Large intestine (tissue), 12 donors: ENCODE results near the gene CCDC149. TPM values are rescaled to one million over a fixed set of nuclear protein-coding genes. Genes with fewer than 3 reads are reported as not detected.
A peak's percentile ranks its signal among the peaks of the same experiment; 100 is the strongest.

Experiments
- DNase-seq, 2 donors: peaks; one replicate each; pipeline versions ENCODE4 v3.0.0 to v3.0.0-alpha.2; 2013
- H3K27ac ChIP-seq: one replicate; pipeline ENCODE4 v1.5.1; 2013; ENCODE audit warnings: low read length
- H3K27me3 ChIP-seq: 2 replicates; pipeline ENCODE4 v1.6.1; 2013; ENCODE audit warnings: low read length; ENCODE audit not compliant: control insufficient read depth, insufficient read depth
- H3K36me3 ChIP-seq: 2 replicates; pipeline ENCODE4 v1.6.1; 2013; ENCODE audit warnings: low read length; ENCODE audit not compliant: control insufficient read depth, insufficient read depth
- H3K4me1 ChIP-seq: one replicate; pipeline ENCODE4 v1.6.1; 2013; ENCODE audit warnings: low read length; ENCODE audit not compliant: control insufficient read depth, insufficient read depth
- H3K4me3 ChIP-seq: one replicate; pipeline ENCODE4 v1.5.1; 2013; ENCODE audit warnings: low read length
- H3K9me3 ChIP-seq: one replicate; pipeline ENCODE4 v1.6.1; 2013; ENCODE audit warnings: mild to moderate bottlenecking, low read depth, low read length, moderate library complexity; ENCODE audit not compliant: control insufficient read depth
- WGBS: methylation state at CpG from one replicate; pipeline ENCODE4 v1.1.5; 2013; ENCODE audit warnings: low lambda C conversion rate; ENCODE audit not compliant: insufficient coverage; 5-methylcytosine and 5-hydroxymethylcytosine counted together
- long read RNA-seq, 11 donors: transcript quantifications; one replicate each; lab custom pipeline, GENCODE V29; 2026
- polyA plus RNA-seq: library from polyadenylated mRNA; unstranded; fragments of 120-200 nt; gene quantifications from one replicate; pipeline ENCODE4 v1.2.1, GENCODE V29; 2013

CCDC149 gene
- 13.7 TPM for polyA plus RNA-seq
- long read RNA-seq, donor 1, partial matches to known transcripts: 0 of 2 reads
- long read RNA-seq, donor 1, other reads (novel, unspliced or antisense): 0 of 2 reads
- long read RNA-seq, donor 2, partial matches to known transcripts: 0 of 1 reads
- long read RNA-seq, donor 2, other reads (novel, unspliced or antisense): 0 of 1 reads
- long read RNA-seq, donor 3, partial matches to known transcripts: 0 of 2 reads
- long read RNA-seq, donor 3, other reads (novel, unspliced or antisense): 0 of 2 reads
- long read RNA-seq, donor 4: 0 reads
- long read RNA-seq, donor 5, partial matches to known transcripts: 0 of 3 reads
- long read RNA-seq, donor 5, other reads (novel, unspliced or antisense): 0 of 3 reads
- long read RNA-seq, donor 6, partial matches to known transcripts: 0 of 3 reads
- long read RNA-seq, donor 6, other reads (novel, unspliced or antisense): 0 of 3 reads
- long read RNA-seq, donor 7, partial matches to known transcripts: 0 of 1 reads
- long read RNA-seq, donor 7, other reads (novel, unspliced or antisense): 0 of 1 reads
- long read RNA-seq, donor 8, transcript CCDC149-204 (12 exons, 3,869 nt): major isoform, 7 of 8 reads
- long read RNA-seq, donor 8, partial matches to known transcripts: 0 of 8 reads
- long read RNA-seq, donor 8, other reads (novel, unspliced or antisense): 0 of 8 reads
- long read RNA-seq, donor 9, partial matches to known transcripts: 0 of 3 reads
- long read RNA-seq, donor 9, other reads (novel, unspliced or antisense): 0 of 3 reads
- long read RNA-seq, donor 10, partial matches to known transcripts: 0 of 3 reads
- long read RNA-seq, donor 10, other reads (novel, unspliced or antisense): 0 of 3 reads
- long read RNA-seq, donor 11, partial matches to known transcripts: 0 of 4 reads
- long read RNA-seq, donor 11, other reads (novel, unspliced or antisense): 0 of 4 reads

- peaks cover 5% of the 10 kb centered on the region for H3K9me3 ChIP-seq
- no CpG with 5 or more reads among the region's 92 CpGs for WGBS
Observed at GRCh38 chr4:24912252-24913118, at the start of gene CCDC149. TSS of gene CCDC149 (minus strand) at chr4:24913042. CDS start at chr4:24912864, 178 bp downstream.

GRCh38 chr4:24957886-24958285 is 45.0 kb upstream of the CCDC149 start:
- Histone ChIP-seq H3K4me3 (no peak overlapping the region), H3K27ac (no peak overlapping the region)
- no CpG with 5 or more reads among the region's 2 CpGs for WGBS

More at GRCh38 chr4:24912252-24913118, at the start of gene CCDC149:
- peak within 1 kb of the TSS; percentile 54 for H3K4me3 ChIP-seq
- DNase-seq: peak; percentile 59 to 89
- peak within 1 kb of the TSS; percentile 1 for H3K27ac ChIP-seq
- peaks cover 2% of the 10 kb centered on the region for H3K27me3 ChIP-seq
- H3K36me3 ChIP-seq: peaks cover 21% of the 10 kb centered on the region
- no peaks in the 10 kb centered on the region for H3K4me1 ChIP-seq

DNA sequence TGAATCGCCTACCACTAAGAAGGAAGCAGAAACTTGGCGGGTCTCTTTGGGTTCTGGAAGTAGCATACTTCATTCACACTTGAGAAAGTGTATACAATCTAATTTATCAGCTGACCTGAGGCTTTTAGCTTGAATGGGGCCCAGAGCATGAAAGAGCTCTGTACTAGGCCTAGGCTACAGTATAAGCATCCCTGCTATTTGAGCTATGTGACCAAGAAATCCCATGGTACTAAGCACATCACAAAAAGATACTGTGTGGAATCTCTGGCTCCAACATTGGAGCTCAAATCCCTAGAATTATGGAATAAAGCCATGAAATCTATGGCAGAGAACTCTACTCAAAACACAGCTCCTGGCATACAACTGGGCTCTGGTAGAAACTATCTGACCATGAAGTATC is 43.9 kb upstream of the CCDC149 start:
- WGBS: no CpG with 5 or more reads among the region's 2 CpGs
- Histone ChIP-seq H3K27ac (no peak overlapping the region), H3K27me3 (no peaks in the 10 kb centered on the region), H3K9me3 (no peaks in the 10 kb centered on the region), H3K4me1 (no peaks in the 10 kb centered on the region), H3K36me3 (no peaks in the 10 kb centered on the region), H3K4me3 (no peak overlapping the region)
- no peak for DNase-seq

More at GRCh38 chr4:24957886-24958285, 45.0 kb upstream of the CCDC149 start:
- Histone ChIP-seq H3K27me3 (no peaks in the 10 kb centered on the region), H3K9me3 (no peaks in the 10 kb centered on the region), H3K4me1 (no peaks in the 10 kb centered on the region), H3K36me3 (no peaks in the 10 kb centered on the region)
- no peak for DNase-seq

DNA sequence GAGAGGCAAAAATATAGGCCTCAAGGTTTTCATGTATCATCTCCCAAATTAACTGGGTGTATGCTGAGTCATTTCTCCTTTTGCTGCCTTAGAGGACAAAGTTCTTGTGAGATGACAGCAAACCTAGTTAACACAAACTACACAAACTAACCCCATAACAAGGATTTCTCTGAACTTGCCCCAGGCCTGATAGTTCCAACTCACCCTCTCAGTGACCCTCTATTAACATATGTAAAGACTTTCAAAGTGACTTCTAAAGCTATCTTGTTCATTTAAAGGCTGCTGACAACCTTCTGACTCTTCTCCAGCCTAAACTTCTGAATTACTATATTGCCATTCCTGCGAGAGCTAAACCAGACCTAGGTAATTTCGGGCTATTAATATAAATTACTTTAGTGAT is 43.2 kb upstream of the CCDC149 start:
- no peak for DNase-seq

GRCh38 chr4:24952667-24953066 is 39.8 kb upstream of the CCDC149 start:
- Histone ChIP-seq H3K36me3 (no peaks in the 10 kb centered on the region), H3K9me3 (no peaks in the 10 kb centered on the region), H3K4me3 (no peak overlapping the region), H3K27ac (no peak overlapping the region), H3K4me1 (no peaks in the 10 kb centered on the region), H3K27me3 (peaks cover 3% of the 10 kb centered on the region)
- 100% methylated on average over 1 of the region's 4 CpGs for WGBS
- DNase-seq: no peak

More for the DNA sequence above, 43.2 kb upstream of the CCDC149 start:
- Histone ChIP-seq H3K4me1 (no peaks in the 10 kb centered on the region), H3K9me3 (no peaks in the 10 kb centered on the region), H3K4me3 (no peak overlapping the region), H3K27ac (no peak overlapping the region), H3K27me3 (no peaks in the 10 kb centered on the region), H3K36me3 (no peaks in the 10 kb centered on the region)
- WGBS: no CpG with 5 or more reads among the region's 2 CpGs

DNA sequence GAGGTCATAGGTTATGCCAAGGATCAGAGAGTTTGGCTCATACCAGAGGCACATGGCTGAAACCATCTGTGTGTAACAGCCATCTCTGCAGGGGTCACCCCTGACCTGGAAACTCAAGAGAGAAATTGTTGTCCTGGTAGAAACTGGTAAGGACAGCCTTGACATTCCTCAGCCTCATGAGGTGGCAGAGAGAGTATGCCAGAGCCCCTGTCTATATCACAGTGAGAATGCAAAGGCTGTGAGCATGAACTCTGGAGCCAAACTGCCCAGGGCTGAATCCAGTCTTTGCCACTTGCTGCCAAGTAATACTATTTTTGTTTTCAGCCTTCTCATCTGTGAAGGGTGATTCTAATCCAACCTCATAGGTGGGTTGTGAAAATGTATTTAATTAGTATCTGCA is 37.1 kb upstream of the CCDC149 start:
- no peak overlapping the region for H3K27ac ChIP-seq
- no peak for DNase-seq
- H3K9me3 ChIP-seq: no peaks in the 10 kb centered on the region
- no peaks in the 10 kb centered on the region for H3K4me1 ChIP-seq
- no peak overlapping the region for H3K4me3 ChIP-seq
- H3K36me3 ChIP-seq: no peaks in the 10 kb centered on the region
- peaks cover 3% of the 10 kb centered on the region for H3K27me3 ChIP-seq

DNA sequence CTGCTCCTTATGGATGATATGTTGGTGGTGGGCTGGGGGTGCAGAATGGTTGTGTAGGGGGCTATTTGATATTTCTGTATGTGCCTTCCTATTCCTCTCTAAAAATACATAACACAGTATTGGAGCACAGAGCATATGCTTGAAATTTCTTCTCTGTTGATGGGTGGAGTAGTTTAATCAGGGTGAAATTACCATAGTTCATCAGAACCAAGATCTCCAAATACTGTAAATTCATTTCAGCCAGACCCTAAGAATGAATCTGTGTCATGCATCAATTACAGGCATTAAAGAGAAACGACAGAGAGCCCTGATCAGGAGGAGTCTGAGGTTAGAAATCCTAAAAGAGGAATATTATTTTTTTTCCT is 25.1 kb upstream of the CCDC149 start:
- WGBS: 50% methylated on average over 1 of the region's 1 CpG
- Histone ChIP-seq H3K4me1 (no peaks in the 10 kb centered on the region), H3K36me3 (no peaks in the 10 kb centered on the region), H3K27ac (no peak overlapping the region), H3K27me3 (no peaks in the 10 kb centered on the region), H3K9me3 (no peaks in the 10 kb centered on the region), H3K4me3 (no peak overlapping the region)
- DNase-seq: no peak

DNA sequence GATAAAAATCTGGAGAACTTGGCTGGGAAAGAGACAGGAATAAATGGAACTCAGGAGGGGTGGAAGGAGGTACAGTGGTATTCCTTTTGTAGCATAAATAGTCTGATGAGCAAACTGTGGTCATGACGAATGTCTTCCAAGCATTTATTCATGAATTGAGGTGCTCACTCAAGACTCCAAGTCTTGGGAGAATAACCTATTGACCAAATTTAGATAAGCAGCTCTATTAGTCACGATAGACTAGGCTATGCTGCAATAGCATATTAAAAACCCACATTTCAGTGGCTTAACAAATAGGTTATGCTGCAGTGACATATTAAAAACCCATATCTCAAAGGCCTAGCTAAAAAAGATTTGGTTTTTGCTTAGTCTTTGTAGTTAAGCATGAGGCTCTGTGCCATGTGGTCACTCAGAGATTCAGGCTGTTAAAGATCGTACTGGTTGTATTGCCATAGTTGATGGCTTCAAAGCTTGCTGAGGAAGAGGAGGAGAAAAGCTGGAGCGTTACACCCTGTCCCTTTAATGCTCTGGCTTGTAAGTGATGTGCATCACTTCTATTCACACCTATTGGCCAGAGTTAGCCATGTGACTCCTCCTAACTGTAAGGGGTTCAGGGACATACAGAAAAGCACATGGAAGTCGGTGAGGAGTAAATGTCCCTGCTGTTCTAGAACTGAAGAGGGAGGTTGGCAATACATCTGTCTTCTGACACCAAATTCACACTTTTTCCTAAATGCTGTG is 24.5 kb upstream of the CCDC149 start:
- H3K27me3 ChIP-seq: no peaks in the 10 kb centered on the region
- DNase-seq: no peak

DNA sequence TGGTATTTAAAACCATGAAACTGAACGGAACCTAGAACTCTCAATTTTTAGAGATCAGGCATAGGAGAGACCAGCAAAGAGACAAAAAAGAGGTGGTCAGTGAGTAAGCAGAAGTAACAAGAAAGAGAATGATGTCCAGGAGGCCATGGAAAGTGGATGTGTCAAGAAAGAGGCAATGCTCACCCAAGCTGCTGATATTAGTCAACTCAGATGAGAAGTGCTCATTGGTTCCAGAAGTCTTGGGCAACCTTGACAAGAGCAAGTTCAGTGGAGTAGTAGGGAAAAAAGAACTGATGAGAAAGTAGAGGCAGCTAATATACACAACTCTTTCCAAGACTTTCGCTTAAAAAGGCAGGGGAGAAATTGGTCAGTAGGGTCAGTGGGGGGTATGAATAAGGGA is 23.0 kb upstream of the CCDC149 start:
- H3K4me3 ChIP-seq: no peak overlapping the region
- no peaks in the 10 kb centered on the region for H3K27me3 ChIP-seq
- no peaks in the 10 kb centered on the region for H3K4me1 ChIP-seq
- no peaks in the 10 kb centered on the region for H3K36me3 ChIP-seq
- no peaks in the 10 kb centered on the region for H3K9me3 ChIP-seq
- H3K27ac ChIP-seq: no peak overlapping the region
- no peak for DNase-seq
- 92% methylated on average over 2 of the region's 2 CpGs for WGBS

More for the DNA sequence above, 24.5 kb upstream of the CCDC149 start:
- Histone ChIP-seq H3K27ac (no peak overlapping the region), H3K9me3 (no peaks in the 10 kb centered on the region), H3K36me3 (no peaks in the 10 kb centered on the region), H3K4me1 (no peaks in the 10 kb centered on the region), H3K4me3 (no peak overlapping the region)
- WGBS: no CpG with 5 or more reads among the region's 5 CpGs
